Measurements from ENCODE around the gene GLTPD2.

DNA sequence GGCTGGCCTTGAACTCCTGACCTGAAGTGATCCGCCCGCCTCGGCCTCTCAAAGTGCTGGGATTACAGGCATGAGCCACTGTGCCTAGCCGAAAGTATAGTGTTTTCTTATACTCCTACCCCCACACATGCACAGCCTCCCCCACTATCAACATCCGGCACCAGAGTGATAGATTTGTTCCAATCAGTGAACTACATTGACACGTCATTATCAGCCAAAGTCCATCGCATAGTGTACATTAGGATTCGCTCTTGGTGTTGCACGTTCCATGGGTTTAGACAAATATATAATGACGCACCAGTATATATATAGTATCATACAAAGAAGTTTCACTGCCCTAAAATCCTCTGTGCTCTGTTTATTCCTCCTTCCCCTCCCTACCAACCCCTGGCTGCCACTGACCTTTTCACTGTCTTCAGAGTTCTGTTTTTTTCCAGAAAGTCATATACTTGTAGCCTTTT lies 29.0 kb upstream of the GLTPD2 start:
- TF ChIP-seq POLR2AphosphoS5 (IDR thresholded peaks at IDR 0.05; ENCODE audit: low read depth, low read length) = no peak
- TF ChIP-seq POLR2A (IDR thresholded peaks at IDR 0.05; ENCODE audit: low read depth, low read length) = no peak
- TF ChIP-seq TAF1 (IDR thresholded peaks at IDR 0.05; ENCODE audit: low read depth, low read length) = no peak
